GM19397 (cell line): ENCODE data around the gene DLG2.
"Not testable (repeated sequence)": the region's sequence is repeated elsewhere in the genome, so short reads cannot be mapped to it uniquely, and the experiment has no call there.

ENCODE experiments used
- ATAC-seq: cut with Tn5 transposase; IDR thresholded peaks from one replicate; pipeline ENCODE4 v1.9.1; 2021; ENCODE audit warnings: mild to moderate bottlenecking, moderate library complexity; ENCODE audit not compliant: unreplicated experiment

The DLG2 gene

DNA sequence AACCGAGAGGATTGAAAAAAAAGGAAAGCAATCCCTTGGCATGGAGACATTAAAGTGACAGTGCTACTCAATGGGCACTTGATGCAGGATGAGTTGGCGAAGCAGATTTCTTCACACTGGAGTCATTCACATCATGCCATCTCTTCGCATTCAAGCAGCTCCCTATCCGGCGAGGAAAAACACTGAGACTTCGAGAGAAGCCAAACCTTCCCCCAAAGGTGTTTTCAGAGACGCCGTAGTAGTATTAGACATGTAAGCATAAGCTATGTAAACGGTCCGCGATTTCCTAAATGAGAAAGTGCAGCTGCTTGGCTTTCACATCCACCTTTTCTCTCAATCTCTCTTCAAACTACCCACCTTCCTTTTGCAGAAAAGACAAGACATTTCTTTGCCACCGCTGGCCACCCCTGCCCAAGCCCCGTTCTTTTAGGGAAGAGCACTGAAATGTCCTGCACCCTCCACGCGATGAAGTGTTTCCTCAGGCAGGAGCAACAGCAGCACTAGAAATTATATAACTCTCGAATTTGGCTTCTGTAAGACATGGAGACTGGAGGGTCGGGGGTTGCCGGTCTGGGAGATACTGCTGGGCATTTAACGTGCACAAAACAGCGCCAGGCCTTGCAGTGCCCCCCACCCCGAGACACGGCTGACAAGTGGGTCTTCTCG, at the start of gene DLG2:
DLG2 (minus strand) TSS at position 13 of the 666 bp plus-strand sequence.
- ATAC-seq: peak; percentile 0

DNA sequence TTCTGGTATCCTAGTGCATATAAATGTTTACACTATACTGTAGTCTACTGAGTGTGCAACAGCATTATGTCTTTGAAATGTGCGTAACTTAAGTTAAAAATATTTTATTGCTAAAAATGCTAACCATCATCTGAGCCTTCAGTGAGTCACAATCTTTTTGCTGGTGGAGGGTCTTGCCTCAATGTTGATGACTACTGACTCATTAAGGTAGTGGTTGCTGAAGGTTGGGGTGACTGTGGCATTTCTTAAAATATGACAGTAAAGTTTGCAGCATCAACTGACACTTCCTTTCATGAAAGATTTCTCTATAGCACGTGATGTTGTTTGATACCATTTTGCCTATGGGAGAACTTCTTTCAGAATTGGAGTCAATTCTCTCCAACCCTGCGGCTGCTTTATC, 46.2 kb upstream of the DLG2 start:
- ATAC-seq: no peak

DNA sequence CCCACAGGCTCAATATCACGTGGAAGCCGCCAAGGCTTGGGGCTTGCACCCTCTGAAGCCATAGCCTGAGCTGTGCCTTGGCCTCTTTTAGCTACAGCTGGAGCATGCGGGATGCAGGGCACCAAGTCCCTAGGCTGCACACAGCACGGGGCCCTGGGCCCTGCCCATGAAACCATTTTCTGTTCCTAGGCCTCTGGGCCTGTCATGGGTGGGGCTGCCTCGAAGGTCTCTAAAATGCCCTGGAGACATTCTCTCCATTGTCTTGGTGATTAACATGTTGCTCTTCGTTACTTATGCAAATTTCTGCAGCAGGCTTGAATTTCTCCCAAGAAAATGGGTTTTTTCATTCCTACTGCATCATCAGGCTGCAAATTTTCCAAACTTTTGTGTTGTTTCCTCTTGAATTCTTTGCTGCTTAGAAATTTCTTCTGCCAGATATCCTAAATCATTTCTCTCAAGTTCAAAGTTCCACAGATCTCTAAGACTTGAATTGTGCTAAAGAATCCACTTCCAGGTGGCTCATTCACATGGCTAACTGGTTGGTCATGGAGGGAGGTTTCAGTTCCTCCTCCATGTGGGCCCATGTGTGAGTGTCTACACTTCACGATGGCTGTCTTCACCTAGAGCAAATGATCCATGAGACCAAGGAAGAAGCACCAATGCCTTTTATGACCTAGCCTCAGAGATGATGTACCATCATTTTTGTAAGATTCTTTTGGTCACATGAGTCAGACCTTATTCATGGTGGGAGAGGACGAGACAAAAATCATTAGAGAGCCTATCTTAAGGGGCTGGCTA, 45.2 kb upstream of the DLG2 start:
- ATAC-seq: no peak

DNA sequence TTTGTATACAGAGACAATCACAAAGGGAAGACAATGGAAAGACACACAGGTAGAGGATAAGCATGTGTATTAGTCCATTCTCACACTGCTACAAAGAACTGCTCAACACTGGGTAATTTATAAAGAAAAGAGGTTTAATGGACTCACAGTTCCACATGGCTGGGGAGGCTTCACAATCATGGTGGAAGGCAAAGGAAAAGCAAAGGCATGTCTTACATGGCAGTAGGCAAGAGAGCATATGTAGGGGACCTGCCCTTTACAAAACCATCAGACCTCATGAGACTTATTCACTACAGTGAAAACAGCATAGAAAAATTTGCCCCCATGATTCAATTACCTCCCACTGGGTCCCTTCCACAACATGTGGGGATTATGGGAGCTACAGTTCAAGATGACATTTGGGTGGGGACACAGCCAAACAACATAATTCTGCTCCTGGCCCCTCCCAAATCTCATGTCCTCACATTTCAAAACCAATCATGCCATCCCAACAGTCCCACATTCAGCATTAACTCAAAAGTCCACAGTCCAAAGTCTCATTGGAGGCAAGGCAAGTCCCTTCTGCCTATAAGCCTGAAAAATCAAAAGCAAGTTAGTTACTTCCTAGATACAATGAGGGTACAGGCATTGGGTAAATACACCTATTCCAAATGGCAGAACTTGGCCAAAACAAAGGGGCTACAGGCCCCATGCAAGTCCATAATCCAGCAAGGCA, 44.0 kb upstream of the DLG2 start:
- not testable (repeated sequence) for ATAC-seq

GRCh38 chr11:85668157-85668556, 41.0 kb upstream of the DLG2 start:
- no peak for ATAC-seq

- ATAC-seq: no peak
Measured at GRCh38 chr11:85666687-85667086, 39.5 kb upstream of the DLG2 start.

DNA sequence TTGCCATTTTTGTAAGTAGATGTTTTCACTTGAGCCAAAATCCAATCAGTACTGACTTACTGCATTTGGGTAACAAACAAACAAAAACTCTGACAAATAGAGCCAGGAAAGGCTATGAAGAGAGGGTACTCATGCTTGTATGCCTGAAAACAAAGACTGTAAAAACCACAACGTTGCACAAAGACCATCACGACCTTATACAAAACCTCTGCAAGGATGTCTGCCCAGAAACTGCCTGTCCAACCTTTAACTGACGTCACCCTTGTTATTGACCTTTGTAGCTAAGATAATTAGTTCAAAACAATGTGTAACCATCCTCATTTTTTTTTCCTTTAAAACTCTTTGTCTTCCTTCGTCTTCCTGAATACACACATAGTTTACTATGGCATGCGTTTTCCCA, 38.6 kb upstream of the DLG2 start:
- no peak for ATAC-seq

GRCh38 chr11:85664615-85665481, 37.7 kb upstream of the DLG2 start, which contains the start of gene CREBZF:
CREBZF (minus strand) TSS chr11:85665129; CDS start chr11:85664875, 254 bp downstream.
- peak; percentile 82 for ATAC-seq

GRCh38 chr11:85663753-85664614, 36.8 kb upstream of the DLG2 start:
- peak; percentile 67 for ATAC-seq

DNA sequence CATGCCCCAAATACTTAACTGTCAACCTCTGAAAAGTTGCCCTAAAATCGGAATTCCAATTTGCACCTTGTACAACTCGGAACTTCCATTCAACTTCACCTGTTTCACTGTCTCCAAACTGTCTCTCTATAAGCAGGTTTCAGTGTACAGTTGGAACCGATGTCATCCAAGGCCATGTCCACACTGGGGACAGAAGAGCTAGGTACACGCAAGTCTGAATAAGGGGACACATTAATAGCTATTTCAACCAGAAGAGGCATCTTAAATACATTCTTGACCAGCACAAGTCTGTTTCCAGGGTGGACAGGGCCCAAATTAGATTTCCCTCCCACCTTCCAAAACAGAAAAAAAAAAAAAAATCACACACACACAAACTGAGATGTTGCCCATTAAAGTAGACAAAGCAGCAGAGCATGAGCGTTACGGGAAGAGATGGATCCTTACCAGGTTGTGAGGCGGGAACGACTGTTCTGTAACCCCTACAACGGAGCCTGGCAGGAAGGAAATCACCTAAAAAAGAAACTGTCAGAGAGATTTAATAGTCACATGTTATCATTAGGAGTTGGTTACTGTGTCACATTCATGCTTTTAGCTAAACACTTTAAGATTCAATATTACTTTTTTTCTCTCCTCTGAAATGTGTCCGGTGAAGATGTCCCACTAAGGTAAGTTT, 36.1 kb upstream of the DLG2 start:
- no peak for ATAC-seq

DNA sequence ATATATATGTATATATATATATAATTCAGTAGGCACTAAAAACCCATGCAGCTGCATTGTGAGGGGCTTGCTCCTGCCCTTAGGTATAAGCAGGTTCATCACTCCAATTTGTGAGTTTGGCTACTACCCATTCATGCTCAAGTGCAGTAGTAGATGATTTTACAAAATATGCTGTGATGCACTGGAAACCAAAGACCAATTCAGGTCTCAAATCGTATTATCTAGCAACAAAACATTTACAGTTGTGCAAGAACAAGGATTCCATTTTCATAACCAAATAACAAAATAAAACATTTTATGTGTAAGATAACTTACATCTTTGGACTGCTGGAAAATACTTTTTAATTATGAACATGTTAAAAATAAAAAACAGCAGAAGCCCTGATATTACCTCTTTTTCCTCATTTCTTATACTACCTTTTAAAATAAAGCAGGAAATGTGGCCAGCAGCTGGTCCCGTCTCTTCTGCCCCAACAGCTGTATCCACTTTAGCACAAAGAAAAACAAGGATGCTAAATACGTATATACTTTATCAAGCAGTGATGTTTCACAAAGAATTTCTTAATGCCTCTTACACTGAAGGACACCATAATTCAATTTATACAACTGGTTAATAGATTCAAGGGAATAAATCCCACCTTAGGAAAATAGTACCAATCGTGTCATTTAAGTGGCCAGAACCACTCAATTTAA, 35.0 kb upstream of the DLG2 start:
- ATAC-seq: no peak

GRCh38 chr11:85658180-85658579, 31.0 kb upstream of the DLG2 start:
- no peak for ATAC-seq

DNA sequence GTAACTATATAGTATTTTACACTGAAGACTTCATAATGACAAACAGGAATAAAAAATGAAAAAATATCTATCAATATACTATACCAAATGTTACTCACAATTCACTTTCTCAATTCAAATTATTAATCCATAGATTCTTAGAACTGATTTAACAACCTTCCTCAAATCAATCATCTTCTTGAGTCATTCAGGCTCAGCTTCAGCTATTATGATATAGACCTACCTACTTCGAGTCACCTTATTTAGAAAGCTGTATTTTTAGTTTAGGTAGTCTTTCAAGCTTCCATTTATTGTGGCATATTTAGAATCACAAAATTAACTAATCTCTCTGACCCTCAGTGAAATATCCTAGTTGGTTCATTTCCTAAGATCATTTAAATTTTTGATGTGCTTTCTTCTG, 29.6 kb upstream of the DLG2 start:
- no peak for ATAC-seq

DNA sequence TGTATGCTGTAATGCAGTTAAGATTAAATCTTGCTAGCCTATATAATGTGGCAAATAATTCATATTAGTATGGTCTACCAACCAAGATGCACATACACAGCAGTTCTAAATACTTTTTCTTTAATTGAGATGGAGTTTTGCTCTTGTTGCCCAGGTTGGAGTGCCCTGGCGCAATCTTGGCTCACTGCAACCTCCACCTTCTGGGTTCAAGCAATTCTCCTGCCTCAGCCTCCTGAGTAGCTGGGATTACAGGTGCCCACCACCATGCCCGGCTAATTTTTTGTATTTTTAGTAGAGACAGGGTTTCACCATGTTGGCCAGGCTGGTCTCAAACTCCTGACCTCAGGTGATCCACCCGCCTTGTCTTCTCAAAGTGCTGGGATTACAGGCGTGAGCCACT, 27.2 kb upstream of the DLG2 start:
- not testable (repeated sequence) for ATAC-seq

DNA sequence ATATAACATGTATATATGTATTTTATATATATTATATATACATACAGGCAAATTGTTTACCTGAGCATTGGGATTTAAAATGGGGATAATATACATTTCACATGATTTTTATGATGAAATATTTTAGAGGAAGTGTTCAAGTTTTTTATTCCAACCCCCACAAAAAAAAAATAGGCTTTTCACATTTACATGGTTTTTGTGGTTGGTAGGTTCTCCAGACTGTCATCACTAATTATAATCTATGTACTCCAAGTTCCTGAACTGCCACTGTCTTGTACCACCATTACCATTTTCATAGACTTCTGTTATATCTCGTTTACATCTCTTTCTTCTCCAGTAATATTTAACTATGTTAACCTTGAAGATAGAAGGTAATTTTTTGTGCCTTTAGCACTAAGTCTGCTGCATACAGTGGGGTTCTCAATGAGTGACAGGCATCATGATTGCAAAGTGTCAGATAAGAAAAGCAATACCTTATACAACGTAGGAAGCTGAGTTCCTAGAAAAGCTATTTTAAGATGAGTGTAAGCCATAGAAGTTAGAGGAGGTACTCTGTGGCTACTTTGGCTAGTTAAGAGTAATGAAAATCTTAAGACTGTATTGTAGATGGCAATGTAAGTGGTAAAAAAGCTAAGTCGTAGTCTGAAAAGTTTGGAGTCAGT, 25.8 kb upstream of the DLG2 start:
- no peak for ATAC-seq

DNA sequence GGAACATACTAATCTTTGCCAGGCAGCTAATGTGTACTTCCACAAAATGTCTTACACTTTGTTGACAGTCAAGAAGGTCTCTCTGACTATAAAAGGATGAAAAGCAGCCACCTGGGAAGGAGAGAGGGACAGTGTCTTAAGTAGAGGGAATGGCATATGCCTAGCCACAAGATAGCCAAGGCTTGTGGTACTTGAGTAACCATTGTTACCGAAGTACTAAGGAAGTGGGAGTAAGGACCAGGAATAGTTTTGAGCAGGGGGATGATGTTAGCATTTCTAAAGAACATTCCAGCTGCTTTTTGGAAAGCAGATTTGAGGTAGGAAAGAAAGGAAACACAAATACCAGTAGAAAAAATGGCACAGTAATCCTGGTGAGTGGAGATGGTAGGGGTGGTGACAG, 24.0 kb upstream of the DLG2 start:
- no peak for ATAC-seq

DNA sequence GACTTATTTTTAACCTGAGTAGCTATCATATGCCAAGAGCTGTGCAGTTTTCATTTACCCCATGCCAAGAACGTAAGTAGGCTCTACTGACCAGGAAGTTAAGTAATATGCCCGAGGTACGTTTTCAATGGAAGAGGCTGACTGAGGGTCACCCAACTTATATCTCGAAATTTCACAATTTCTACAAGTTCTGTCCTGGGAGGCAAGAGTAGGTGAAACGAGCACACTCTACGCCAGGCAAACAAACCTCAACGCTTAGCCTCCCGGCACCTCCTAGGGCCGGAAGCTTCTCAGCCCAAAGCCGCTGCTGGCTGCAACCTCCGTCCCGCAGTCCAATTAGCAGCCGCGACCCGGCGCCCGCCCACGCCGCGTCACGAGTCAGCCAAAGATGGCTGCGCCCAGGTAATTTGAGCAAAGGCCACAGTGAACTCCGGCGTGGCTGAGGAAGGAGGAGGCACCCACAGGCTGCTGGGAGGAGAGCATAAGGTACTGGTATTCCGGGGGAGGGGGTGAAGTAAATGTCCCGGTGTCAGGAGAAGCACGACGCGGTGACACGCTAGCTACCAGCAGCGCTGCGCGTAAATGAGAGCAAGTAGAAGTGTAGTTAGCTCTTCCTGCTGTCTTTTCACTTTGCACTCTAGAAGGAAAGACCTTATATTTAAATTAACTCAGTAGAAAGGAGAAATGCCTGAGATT, 20.6 kb upstream of the DLG2 start, which contains the start of gene TMEM126A:
TMEM126A (plus strand) TSS at position 364 of the 696 bp plus-strand sequence. CDS start 2,289 bp downstream, outside the sequence.
- peak; percentile 100 for ATAC-seq
